Measurements from ENCODE around the gene PKIB. TPM values are rescaled to one million over a fixed set of nuclear protein-coding genes. Genes with fewer than 3 reads are reported as not detected.

PKIB gene
- total and polyA plus RNA-seq, 10 of the 15 experiments (the other 5 are each of a cell fraction or from before 2014, with no cell fraction given) = 0.20 to 1.8 (median 0.87) TPM

DNA sequence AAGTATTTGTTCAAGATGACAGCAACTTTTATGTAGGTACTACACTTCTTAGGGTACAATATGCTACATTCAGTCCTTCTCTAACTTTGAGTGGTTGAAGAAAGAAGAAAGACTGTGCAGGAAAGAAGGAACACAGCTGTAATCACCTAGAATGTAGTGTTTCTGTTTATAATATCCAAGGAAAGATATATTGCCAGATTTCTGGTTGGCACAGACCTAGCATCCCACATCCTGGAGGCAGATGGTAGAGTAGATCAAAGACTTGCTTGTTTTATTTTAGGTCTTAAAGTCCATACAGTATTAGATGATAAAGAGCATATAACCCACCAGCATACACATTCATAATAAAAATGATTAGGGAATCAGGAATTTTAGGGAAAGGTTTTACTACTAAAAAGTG, 156.1 kb downstream of the PKIB start (continued):
- TF ChIP-seq, protein P1, sequence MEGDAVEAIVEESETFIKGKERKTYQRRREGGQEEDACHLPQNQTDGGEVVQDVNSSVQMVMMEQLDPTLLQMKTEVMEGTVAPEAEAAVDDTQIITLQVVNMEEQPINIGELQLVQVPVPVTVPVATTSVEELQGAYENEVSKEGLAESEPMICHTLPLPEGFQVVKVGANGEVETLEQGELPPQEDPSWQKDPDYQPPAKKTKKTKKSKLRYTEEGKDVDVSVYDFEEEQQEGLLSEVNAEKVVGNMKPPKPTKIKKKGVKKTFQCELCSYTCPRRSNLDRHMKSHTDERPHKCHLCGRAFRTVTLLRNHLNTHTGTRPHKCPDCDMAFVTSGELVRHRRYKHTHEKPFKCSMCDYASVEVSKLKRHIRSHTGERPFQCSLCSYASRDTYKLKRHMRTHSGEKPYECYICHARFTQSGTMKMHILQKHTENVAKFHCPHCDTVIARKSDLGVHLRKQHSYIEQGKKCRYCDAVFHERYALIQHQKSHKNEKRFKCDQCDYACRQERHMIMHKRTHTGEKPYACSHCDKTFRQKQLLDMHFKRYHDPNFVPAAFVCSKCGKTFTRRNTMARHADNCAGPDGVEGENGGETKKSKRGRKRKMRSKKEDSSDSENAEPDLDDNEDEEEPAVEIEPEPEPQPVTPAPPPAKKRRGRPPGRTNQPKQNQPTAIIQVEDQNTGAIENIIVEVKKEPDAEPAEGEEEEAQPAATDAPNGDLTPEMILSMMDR (IDR thresholded peaks at IDR 0.05 in 2 of 3, conservative IDR thresholded peaks at IDR 0.05 in 1 of 3; ENCODE audit: control insufficient read depth in 2 of 3, extremely low read depth in 1 of 3, insufficient read depth in 1 of 3, low read depth in 3 of 3, low read length in 3 of 3) = no peak
- TF ChIP-seq TBL1XR1 (IDR thresholded peaks at IDR 0.05; ENCODE audit: low read depth, low read length) = no peak
- TF ChIP-seq, protein P2, sequence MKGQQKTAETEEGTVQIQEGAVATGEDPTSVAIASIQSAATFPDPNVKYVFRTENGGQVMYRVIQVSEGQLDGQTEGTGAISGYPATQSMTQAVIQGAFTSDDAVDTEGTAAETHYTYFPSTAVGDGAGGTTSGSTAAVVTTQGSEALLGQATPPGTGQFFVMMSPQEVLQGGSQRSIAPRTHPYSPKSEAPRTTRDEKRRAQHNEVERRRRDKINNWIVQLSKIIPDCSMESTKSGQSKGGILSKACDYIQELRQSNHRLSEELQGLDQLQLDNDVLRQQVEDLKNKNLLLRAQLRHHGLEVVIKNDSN (IDR thresholded peaks at IDR 0.05; ENCODE audit: borderline replicate concordance, extremely low read length, insufficient read depth, low read depth, low read length) = no peak
- no peak for TF ChIP-seq DPF2 (IDR thresholded peaks at IDR 0.05)
- TF ChIP-seq NBN (IDR thresholded peaks at IDR 0.05) = no peak

DNA sequence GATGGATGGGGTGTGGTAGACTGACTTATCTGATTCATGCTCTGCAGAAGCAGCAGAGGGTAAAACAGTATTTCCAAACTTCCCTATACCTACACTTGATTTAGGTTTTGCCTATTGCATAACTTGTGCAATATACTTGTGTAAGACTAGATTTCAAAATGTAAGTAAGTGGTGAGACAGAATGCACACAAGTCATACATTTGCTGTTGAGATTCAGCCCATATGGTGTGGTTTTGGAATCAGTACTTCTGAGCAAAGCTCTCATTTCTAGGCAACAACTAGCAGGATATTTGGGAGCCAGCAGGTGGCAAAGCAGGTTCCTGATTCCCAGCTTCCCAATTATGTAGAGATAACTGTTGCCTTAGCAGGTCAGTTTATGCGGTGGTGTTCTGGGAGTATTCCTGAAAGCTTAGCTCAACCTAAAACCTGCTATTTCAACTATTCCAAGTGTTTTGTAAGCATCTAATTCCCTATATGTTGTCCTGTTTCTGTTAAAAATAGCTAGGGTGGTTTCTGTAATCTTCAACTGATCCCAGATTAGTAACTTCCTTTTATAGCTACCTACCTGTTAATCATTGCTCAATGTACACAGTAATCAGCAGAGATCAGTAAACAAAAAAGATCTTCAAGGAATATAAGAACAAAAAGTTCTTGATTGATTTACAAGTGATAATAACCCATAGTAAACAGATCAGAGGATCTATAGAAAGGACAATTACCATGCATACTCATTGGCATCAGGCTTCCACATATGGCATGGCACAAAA, 160.8 kb downstream of the PKIB start:
- no peaks in the 10 kb centered on the region for H4K20me1 ChIP-seq (ENCODE audit: control insufficient read depth, insufficient read depth)
- ChIA-PET SMC1A (ENCODE audit: uncharacterized antibody, unreplicated experiment) (interaction anchor here (0.8 to 1.2 kb wide), 6 partner anchors 15 to 68 kb away, joined by 3 to 7 read pairs (median 3); no protein-coding TSS in a partner anchor), RAD21 (ENCODE audit: unreplicated experiment) (interaction anchor here (1.1 to 1.2 kb wide), 2 partner anchors 40 to 68 kb away, joined by 4 to 5 read pairs; no protein-coding TSS in a partner anchor), CTCF (interaction anchor here (0.7 to 2.0 kb wide), 5 partner anchors 20 to 68 kb away, joined by 3 to 8 read pairs (median 3); no protein-coding TSS in a partner anchor), POLR2A (no interaction called here)
- H3K4me2 ChIP-seq (ENCODE audit: control insufficient read depth, insufficient read depth) = no peak overlapping the region
- H3K9me3 ChIP-seq (replicated peaks; ENCODE audit: control insufficient read depth, insufficient read depth, low read length) = no peaks in the 10 kb centered on the region
- no peaks in the 10 kb centered on the region for H3K4me1 ChIP-seq (ENCODE audit: control insufficient read depth, insufficient read depth, low read length)
- no peak overlapping the region for H2AFZ ChIP-seq (ENCODE audit: control insufficient read depth, low read depth, low read length)
- no peak for TF ChIP-seq KLF5 (IDR thresholded peaks at IDR 0.05; ENCODE audit: partially characterized antibody)
- TF ChIP-seq TCF12 (IDR thresholded peaks at IDR 0.05; ENCODE audit: low read depth, low read length) = no peak
- TF ChIP-seq, protein P2 (IDR thresholded peaks at IDR 0.05; ENCODE audit: borderline replicate concordance, extremely low read length, insufficient read depth, low read depth, low read length) = no peak
- no peak for TF ChIP-seq ZNF622 (IDR thresholded peaks at IDR 0.05)
- TF ChIP-seq, protein P3, sequence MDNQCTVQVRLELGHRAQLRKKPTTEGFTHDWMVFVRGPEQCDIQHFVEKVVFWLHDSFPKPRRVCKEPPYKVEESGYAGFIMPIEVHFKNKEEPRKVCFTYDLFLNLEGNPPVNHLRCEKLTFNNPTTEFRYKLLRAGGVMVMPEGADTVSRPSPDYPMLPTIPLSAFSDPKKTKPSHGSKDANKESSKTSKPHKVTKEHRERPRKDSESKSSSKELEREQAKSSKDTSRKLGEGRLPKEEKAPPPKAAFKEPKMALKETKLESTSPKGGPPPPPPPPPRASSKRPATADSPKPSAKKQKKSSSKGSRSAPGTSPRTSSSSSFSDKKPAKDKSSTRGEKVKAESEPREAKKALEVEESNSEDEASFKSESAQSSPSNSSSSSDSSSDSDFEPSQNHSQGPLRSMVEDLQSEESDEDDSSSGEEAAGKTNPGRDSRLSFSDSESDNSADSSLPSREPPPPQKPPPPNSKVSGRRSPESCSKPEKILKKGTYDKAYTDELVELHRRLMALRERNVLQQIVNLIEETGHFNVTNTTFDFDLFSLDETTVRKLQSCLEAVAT (IDR thresholded peaks at IDR 0.05) = no peak
- TF ChIP-seq, protein P4, sequence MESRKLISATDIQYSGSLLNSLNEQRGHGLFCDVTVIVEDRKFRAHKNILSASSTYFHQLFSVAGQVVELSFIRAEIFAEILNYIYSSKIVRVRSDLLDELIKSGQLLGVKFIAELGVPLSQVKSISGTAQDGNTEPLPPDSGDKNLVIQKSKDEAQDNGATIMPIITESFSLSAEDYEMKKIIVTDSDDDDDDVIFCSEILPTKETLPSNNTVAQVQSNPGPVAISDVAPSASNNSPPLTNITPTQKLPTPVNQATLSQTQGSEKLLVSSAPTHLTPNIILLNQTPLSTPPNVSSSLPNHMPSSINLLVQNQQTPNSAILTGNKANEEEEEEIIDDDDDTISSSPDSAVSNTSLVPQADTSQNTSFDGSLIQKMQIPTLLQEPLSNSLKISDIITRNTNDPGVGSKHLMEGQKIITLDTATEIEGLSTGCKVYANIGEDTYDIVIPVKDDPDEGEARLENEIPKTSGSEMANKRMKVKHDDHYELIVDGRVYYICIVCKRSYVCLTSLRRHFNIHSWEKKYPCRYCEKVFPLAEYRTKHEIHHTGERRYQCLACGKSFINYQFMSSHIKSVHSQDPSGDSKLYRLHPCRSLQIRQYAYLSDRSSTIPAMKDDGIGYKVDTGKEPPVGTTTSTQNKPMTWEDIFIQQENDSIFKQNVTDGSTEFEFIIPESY (IDR thresholded peaks at IDR 0.05) = no peak
- TF ChIP-seq NBN (IDR thresholded peaks at IDR 0.05) = no peak
- TF ChIP-seq FOS (IDR thresholded peaks at IDR 0.05; ENCODE audit: borderline replicate concordance, extremely low read depth, insufficient read length) = no peak
- TF ChIP-seq ZNF24 (IDR thresholded peaks at IDR 0.05) = no peak
- FAIRE-seq (no peak), DNase-seq (ENCODE audit: low read depth, low spot score) (no peak), ATAC-seq (no peak)
- no peak overlapping the region for H3K9ac ChIP-seq (ENCODE audit: control insufficient read depth, insufficient read depth, low read length)
- H3K79me2 ChIP-seq (ENCODE audit: control insufficient read depth, insufficient read depth, low read length) = no peaks in the 10 kb centered on the region
- no peaks in the 10 kb centered on the region for H3K27me3 ChIP-seq (replicated peaks in 1 of 2; ENCODE audit: control insufficient read depth in 2 of 2, insufficient read depth in 2 of 2, low read length in 1 of 2)
- no peak overlapping the region for H3K4me3 ChIP-seq
- in situ Hi-C loops (cut with MboI) = no loop called here
- H3K36me3 ChIP-seq (ENCODE audit: control insufficient read depth in 2 of 2, insufficient read depth in 2 of 2, low read length in 1 of 2) = no peaks in the 10 kb centered on the region
- 40% methylated on average over 1 of the region's 1 CpG for WGBS (ENCODE audit: insufficient coverage, insufficient replicate concordance, low lambda C conversion rate, missing lambda C conversion rate)
- intact Hi-C loops (cut with micrococcal nuclease; ENCODE audit: unreplicated experiment) = no loop called here
- BruUV-seq (replicated peaks) = no TSS peak
- no peak overlapping the region for H3K27ac ChIP-seq (ENCODE audit: control insufficient read depth, insufficient read depth)

All from GM12878 (cell line).